ENCODE data around the gene NUP133. TPM values are rescaled to one million over a fixed set of nuclear protein-coding genes. Genes with fewer than 3 reads are reported as not detected.

NUP133 gene
- total and polyA plus RNA-seq, 2 donors (not counting 3 experiments of a cell fraction or from before 2014, with no cell fraction given) = 13.4 to 43.2 TPM

- H3K9me1 ChIP-seq (replicated peaks; ENCODE audit: control insufficient read depth, extremely low read depth, insufficient read depth, low read length) = no peaks in the 10 kb centered on the region
- no peak overlapping the region for H3K4me3 ChIP-seq (replicated peaks in 1 of 3; ENCODE audit: insufficient read depth in 1 of 3, low read depth in 1 of 3, low read length in 3 of 3)
- POLR2A ChIA-PET = no interaction called here
- intact Hi-C loops (cut with micrococcal nuclease) = loop anchor here (5.0 kb wide), 2 partner anchors 92 to 177 kb away; partner anchors contain the start of gene CCSAP
- H3K27ac ChIP-seq (ENCODE audit: insufficient read depth, low read depth, low read length) = no peak overlapping the region
- no peaks in the 10 kb centered on the region for H3K79me2 ChIP-seq (ENCODE audit: control insufficient read depth, insufficient read depth, low read length)
- no peaks in the 10 kb centered on the region for H3K4me1 ChIP-seq (ENCODE audit: control insufficient read depth, extremely low read depth, insufficient read depth, low read length)
- H3K36me3 ChIP-seq (ENCODE audit: control insufficient read depth in 2 of 2, extremely low read depth in 1 of 2, insufficient read depth in 2 of 2, low read length in 2 of 2) = no peaks in the 10 kb centered on the region
- no peak overlapping the region for H3K9ac ChIP-seq (replicated peaks; ENCODE audit: extremely low read depth, insufficient read depth, low read length)
- no TSS peak for BruUV-seq (replicated peaks)
- dilution Hi-C loops (cut with MboI; ENCODE audit: extremely low pct_ligation_motif_present, low sequenced_read_pairs) = no loop called here
- H4K20me1 ChIP-seq (replicated peaks; ENCODE audit: control insufficient read depth, extremely low read depth, insufficient read depth, low read length) = no peaks in the 10 kb centered on the region
- FAIRE-seq (no peak), DNase-seq (ENCODE audit: low read depth, low spot score) (no peak)
- no peak overlapping the region for H2AFZ ChIP-seq (ENCODE audit: low read depth, low read length)
- H3K9me3 ChIP-seq (replicated peaks; ENCODE audit: control insufficient read depth, insufficient read depth, low read length) = no peaks in the 10 kb centered on the region
- H3K4me2 ChIP-seq (ENCODE audit: insufficient read depth, low read length) = no peak overlapping the region
- CTCF ChIA-PET = no interaction called here
- no peak for TF ChIP-seq POLR2AphosphoS5 (IDR thresholded peaks at IDR 0.05; ENCODE audit: insufficient read depth, low read depth, low read length)
- no peak for TF ChIP-seq CTCF (IDR thresholded peaks at IDR 0.05; ENCODE audit: extremely low read depth in 1 of 2, insufficient read depth in 1 of 2, low read depth in 1 of 2, low read length in 2 of 2)
- TF ChIP-seq MAX (IDR thresholded peaks at IDR 0.05; ENCODE audit: insufficient read depth, insufficient read length) = no peak
- TF ChIP-seq MYC (IDR thresholded peaks at IDR 0.05; ENCODE audit: low read depth, low read length) = no peak
- TF ChIP-seq GATA2 (IDR thresholded peaks at IDR 0.05; ENCODE audit: insufficient read depth, insufficient read length, low read depth, low read length) = no peak
- no peak for TF ChIP-seq EZH2 (IDR thresholded peaks at IDR 0.05; ENCODE audit: borderline replicate concordance, low read depth, low read length, severe bottlenecking)
- no peak for TF ChIP-seq JUN (IDR thresholded peaks at IDR 0.05; ENCODE audit: borderline replicate concordance, insufficient read depth, insufficient read length, low read depth)
- TF ChIP-seq FOS (IDR thresholded peaks at IDR 0.05; ENCODE audit: borderline replicate concordance, insufficient read depth, low read length) = no peak
- no peak for TF ChIP-seq POLR2A (IDR thresholded peaks at IDR 0.05; ENCODE audit: low read depth, low read length)
- peaks cover 43 to 56% of the 10 kb centered on the region in 2 experiments for H3K27me3 ChIP-seq (ENCODE audit: control insufficient read depth in 2 of 2, insufficient read depth in 2 of 2, low read length in 2 of 2)
These were observed 73.5 kb downstream of the NUP133 start for GRCh38 chr1:229434641-229435051.

Measured in endothelial cell of umbilical vein (primary cell).